Activated CD4-positive, alpha-beta T cell treated with anti-CD3 and anti-CD28 coated beads, Interleukin-2, amount 50 U/mL, for 1 hour (primary cell): Measurements from ENCODE around the gene DEFB131B.
"Not testable (repeated sequence)": the region's sequence is repeated elsewhere in the genome, so short reads cannot be mapped to it uniquely, and the experiment has no call there.

Source experiments
- DNase-seq: peaks from one replicate; pipeline ENCODE4 v3.0.0-alpha.2; 2020

DEFB131B gene

DNA sequence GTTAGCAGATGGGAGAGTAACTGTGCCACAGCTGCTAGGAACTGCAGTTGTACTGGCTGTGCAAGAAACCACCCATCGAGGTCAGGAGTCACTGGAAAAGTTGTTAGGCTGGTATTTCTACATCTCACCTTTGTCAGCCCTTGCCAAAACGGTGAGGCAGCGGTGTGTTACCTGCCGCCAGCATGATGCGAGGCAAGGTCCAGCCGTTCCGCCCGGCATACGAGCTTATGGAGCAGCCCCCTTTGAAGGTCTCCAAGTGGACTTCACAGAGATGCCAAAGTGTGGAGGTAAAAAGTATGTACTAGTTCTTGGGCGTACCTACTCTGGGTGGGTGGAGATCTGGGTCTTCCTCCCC is 33.7 kb downstream of the DEFB131B start:
- DNase-seq, result not testable (repeated sequence)

DNA sequence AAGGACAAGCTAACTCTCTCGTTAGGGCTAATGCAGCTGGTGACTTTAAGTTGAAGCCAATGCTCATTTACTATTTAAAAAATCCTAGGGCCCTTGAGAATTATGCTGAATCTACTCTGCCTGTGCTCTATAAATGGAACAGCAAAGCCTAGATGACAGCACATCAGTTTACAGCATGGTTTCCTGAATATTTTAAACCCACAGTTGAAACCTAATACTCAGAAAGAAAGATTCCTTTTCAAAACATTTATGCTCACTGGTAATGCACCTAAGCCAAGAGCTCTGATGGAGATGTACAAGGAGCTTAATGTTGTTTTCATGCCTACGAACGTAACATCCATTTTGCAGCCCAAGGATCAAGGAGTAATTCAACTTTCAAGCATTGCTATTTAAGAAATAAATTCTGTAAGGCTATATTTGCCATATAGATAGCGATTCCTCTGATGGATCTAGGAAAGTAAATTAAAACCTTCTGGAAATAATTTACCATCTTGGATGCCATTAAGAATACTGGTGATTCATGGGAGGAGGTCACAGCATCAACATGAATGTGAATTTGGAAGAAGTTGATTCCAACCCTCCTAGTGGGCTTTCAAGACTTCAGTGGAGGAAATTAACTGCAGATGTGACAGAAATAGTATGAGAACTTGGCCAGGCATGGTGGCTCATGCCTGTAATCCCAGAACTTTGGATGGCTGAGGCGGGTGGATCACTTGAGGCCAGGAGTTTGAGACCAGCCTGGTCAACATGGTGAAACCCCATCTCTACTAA is 35.7 kb downstream of the DEFB131B start:
- DNase-seq, result no peak

DNA sequence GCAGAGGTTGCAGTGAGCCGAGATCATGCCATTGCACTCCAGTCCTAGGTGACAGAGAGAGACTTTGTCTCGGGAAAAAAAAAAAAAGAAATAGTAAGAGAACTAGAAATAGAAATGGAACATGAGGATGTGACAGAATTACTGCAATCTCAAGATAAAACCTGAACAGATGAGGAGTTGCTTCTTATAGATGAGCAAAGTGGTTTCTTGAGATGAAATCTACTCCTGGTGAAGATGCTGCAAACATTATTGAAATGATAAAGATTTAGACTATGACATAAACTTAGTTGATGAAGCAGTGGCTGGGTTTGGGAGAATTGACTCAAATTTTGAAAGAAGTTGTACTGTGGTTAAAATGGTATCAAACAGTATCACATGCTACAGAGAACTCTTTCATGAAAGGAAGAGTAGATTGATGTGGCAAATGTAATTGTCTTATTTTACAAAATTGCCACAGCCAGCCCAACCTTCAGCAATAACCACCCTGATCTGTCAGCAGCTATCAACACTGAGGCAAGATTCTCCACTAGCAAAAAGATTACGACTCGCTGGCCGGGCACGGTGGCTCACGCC is 36.5 kb downstream of the DEFB131B start:
- DNase-seq, result no peak

DNA sequence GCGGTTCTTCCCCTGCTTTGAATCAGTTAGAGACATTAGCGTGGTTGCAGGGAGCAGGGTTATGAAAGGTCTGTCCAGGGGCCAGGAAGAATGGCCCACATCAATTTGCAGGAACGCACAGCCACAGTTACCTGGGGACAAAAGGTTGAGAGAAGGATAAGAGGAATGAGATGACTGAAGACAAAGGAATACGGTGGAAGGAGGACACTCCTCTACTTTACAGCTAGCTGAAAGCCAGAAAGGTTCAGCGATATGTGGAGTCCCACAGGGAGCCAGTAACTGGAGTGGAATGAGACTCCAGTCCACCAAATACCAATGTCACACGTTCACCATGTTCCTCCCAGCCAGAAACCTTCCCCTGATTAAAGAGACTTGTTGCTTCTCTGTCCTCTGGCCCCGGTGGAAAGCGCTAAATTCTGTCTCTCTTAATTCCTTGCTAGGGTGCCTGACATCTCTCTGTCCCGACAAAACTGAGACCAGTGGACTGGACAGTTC is 39.4 kb downstream of the DEFB131B start:
- no peak for DNase-seq

DNA sequence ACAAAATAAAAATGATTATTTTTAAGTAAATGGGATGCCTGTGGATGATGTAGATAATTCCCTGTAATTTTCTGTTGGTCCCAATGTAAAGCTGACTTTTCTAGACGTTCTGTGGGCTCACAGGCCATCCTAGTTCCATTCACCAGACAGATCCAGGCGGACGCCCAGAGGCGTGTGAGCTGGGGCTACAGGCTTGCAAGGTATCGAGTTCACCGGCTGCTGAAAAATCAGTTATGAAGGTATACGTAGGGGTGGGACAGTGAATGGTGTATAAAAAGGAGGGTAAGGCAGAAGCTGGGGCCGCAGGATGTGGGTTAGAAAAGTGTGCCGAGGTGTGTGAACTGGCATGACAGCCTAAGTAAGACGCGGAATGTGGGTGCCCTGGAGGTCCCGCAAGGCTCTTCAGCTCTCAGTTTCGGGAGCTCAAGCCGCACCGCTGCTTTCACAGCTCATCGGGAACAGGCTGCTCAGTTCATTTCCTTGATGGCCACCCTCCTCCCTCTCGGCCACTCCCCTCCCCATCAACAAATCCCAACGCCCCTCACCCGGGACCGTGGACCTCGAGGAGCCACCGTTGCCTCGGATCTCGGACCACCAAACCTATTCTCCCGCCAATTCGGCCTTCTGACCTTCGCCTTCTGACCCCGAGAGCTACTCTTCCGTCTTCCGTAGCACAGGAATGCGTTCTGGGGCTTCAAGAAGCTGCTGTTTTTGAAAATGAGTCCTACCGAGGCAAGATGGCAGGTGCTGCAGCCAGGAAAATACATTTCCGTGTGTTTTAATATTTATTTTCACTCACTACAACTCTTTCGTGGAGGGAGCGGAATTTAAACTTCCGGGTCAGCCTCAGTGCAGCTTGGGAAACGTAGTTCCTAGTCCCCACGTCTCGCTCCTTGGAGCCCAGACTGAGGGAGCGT is 49.8 kb downstream of the DEFB131B start, which contains the start of gene XNDC1N:
Gene XNDC1N (minus strand): TSS at position 775 of the 917 bp plus-strand sequence. CDS start 5,241 bp downstream, outside the sequence.
- peak; percentile 40 for DNase-seq

DNA sequence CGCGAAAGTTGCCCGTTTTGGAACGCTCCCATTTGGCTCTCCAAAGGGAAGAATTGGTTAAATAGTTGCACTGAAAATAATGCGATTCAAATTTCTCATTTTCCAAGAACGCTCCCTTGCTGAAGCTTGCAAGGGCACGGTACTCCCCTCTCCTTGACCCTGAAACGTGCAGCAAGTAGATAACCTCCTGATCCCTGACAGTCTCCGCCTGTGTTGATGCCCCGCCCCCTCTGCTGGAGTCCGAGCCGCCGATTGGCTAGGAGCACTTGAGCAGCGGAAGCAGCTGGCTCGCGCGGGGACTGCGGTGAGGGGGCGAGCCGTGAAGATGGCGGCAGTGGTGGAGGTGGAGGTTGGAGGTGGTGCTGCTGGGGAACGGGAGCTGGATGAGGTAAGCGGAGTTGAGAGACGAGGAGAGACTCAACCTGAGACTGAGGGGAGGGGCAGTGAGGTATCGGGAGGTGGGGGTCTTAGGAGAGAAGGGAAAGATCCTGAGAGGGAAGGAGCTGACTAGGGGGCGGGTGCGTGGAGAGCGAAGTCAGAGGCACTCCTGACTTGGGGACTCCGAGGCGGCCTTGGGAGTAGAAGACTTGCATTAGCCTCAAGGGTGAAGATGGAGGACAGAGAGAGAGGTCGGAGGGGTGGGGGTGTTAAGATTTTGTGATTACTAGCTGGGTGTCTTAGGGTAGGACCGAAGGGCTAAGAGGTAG is 50.6 kb downstream of the DEFB131B start, which contains the start of gene RNF121:
Gene RNF121 (plus strand): TSS at position 310 of the 707 bp plus-strand sequence. CDS start 16 bp downstream, at position 326.
- DNase-seq, result peak; percentile 98

DNA sequence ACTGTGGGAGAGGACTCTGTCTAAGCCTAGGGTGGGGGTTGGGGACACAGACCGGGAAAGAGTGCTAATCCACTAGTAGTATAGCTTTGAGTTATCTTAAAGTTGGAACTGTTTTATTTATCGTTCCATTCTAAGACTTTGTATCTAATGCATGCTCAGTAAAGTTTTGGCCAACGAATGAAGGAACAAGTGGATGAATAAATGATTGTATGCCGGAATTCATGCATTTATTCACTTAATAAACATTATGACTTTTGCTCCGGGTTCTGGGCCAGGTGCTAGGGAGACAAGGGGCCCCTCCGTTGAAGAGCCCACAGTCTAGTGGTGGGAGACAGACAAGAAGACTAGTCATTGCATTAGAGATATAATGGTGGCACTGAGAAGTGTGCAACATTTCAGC is 51.2 kb downstream of the DEFB131B start:
- no peak for DNase-seq

DNA sequence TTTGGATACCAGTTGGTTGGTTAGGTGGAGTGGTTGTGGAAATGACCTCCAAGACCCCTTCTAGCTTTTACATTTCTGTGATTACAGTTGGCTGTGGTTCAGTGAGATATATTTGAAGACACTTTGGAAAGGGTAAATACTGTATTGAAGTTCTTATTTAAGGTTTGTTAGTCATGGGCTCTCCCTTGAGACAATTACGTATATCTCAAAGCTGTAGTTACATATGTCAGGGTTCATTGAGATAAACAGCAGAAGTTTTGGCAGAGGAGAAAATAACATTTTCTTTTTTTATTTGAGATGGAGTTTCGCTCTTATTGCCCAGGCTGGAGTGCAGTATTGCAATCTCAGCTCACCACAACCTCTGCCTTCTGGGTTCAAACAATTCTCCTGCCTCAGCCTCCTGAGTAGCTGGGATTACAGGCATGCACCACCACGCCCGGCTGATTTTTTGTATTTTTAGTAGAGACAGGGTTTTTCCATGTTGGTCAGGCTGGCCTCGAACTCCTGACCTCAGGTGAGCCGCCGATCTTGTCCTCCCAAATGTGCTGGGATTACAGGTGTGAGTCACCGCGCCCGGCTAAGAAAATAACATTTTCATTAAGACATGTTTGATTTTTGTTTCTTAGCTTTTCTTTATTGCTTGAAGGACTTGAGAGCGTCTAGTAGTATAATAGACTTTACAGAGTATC is 52.4 kb downstream of the DEFB131B start:
- no peak for DNase-seq

DNA sequence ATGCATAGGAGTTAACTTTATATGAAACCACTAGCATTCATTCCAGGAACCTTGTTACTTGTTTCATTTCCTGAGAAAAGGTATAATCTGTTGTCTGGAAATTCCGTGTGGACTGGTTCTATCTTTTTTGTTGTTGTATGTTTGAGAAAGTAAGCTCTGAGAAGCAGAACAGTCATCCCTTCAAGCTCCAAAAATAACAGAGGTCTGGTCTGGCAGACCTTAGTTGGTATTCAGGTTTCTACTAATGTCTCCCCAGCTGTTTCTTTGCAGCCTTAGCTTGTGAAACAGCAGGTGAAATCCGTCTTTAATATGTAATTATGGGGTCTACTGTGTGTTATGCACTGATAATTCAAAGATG is 53.0 kb downstream of the DEFB131B start:
- no peak for DNase-seq

DNA sequence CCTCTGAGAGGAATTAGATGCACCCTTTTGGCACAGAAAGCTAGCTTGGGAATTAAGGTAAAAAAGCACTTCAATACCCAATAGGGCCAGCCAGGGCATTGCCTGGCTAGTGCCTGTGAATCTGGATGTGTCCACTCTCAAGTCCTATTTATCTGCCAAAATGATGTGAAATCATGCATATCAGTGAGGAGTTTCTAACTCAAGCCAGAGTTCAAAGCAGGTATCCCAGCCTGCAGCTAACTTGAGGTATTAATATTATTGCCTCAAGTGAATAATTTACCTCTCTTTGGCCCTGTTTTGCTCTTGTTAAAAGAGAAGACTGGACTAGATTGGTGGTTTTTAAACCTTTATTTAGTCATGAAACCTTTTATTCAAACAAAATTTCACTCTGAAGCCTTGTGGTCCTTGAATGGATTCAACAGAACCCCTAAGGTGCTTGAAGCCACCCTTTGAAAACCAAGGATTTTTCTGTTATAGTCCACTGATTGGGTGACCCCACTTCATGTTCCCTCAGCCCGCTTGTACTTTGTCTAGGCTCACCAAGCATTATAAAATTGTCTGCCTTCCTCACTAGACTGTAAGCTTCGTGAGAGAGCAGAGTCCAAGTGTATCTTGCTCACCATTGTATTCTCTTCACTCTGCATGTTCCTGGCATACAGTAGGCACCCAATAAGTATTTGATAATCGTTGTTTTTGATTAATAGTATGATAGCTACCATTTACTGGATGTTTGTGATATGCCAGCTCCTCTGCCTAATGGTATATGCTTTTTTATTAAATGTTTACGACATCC is 55.1 kb downstream of the DEFB131B start:
- no peak for DNase-seq
